Measurements from ENCODE around the gene PIK3C3. TPM values are rescaled to one million over a fixed set of nuclear protein-coding genes. Genes with fewer than 3 reads are reported as not detected.

PIK3C3 gene
- total RNA-seq (10 to 100 TPM; 42.5 to 60.3 (median 51.0) TPM), polyA plus RNA-seq (10 to 100 TPM; 24.4 to 29.3 TPM)
- long read RNA-seq, donor 1, full-length matches to known transcripts, result 13 of 79 reads
- long read RNA-seq, donor 1, partial matches to known transcripts, result 49 of 79 reads
- long read RNA-seq, donor 1, other reads (novel, unspliced or antisense), result 17 of 79 reads
- long read RNA-seq, donor 2, full-length matches to known transcripts, result 5 of 13 reads
- long read RNA-seq, donor 2, partial matches to known transcripts, result 8 of 13 reads
- long read RNA-seq, donor 2, other reads (novel, unspliced or antisense), result 0 of 13 reads
- long read RNA-seq, donor 3, full-length matches to known transcripts, result 31 of 44 reads
- long read RNA-seq, donor 3, partial matches to known transcripts, result 3 of 44 reads
- long read RNA-seq, donor 3, other reads (novel, unspliced or antisense), result 10 of 44 reads

- peaks cover 2% of the 10 kb centered on the region for H3K4me1 ChIP-seq (ENCODE audit: insufficient read depth)
- peak; percentile 96 to 98 (median 96) for DNase-seq
- 0 to 1% (median 1%) methylated on average over 38 of the region's 38 CpGs for WGBS, 3 donors
- intact Hi-C loops (cut with DNase I), result no loop called here
- no peaks in the 10 kb centered on the region for H3K36me3 ChIP-seq
- H3K27ac ChIP-seq, result peak within 1 kb of the TSS in 1 of 2 donors; percentile 54
- TF ChIP-seq EP300 (IDR thresholded peaks at IDR 0.05) (no peak), POLR2A (IDR thresholded peaks at IDR 0.05) (no peak)
- H3K4me3 ChIP-seq, result peak within 1 kb of the TSS; percentile 95
- no peaks in the 10 kb centered on the region for H3K27me3 ChIP-seq
- no peaks in the 10 kb centered on the region for H3K9me3 ChIP-seq
These were observed at the start of gene PIK3C3 for GRCh38 chr18:41954827-41955613. Gene PIK3C3, plus strand, starts transcription at chr18:41955234. Its CDS starts 58 bp downstream, at chr18:41955292.

- no peak overlapping the region for H3K27ac ChIP-seq
- intact Hi-C loops (cut with DNase I), result no loop called here
- H3K4me1 ChIP-seq (ENCODE audit: insufficient read depth), result no peaks in the 10 kb centered on the region
- whole genome bisulfite sequencing, 3 donors, result 56 to 78% (median 58%) methylated on average over 1 of the region's 1 CpG
- no peak for DNase-seq
- TF ChIP-seq CTCF (IDR thresholded peaks at IDR 0.05) (no peak), EP300 (IDR thresholded peaks at IDR 0.05) (no peak), POLR2A (IDR thresholded peaks at IDR 0.05) (no peak)
- H3K27me3 ChIP-seq, result no peaks in the 10 kb centered on the region
- H3K9me3 ChIP-seq, result no peaks in the 10 kb centered on the region
- no peak overlapping the region for H3K4me3 ChIP-seq
- H3K36me3 ChIP-seq, result no peaks in the 10 kb centered on the region
These were observed 49.1 kb upstream of the PIK3C3 start for GRCh38 chr18:41905786-41906527.

GRCh38 chr18:41906528-41907146, 48.4 kb upstream of the PIK3C3 start:
- no peaks in the 10 kb centered on the region for H3K36me3 ChIP-seq
- H3K4me1 ChIP-seq (ENCODE audit: insufficient read depth), result no peaks in the 10 kb centered on the region
- no peaks in the 10 kb centered on the region for H3K9me3 ChIP-seq
- DNase-seq, result no peak
- no peak overlapping the region for H3K4me3 ChIP-seq
- H3K27ac ChIP-seq, result no peak overlapping the region
- TF ChIP-seq EP300 (IDR thresholded peaks at IDR 0.05), result no peak
- 5 to 14% (median 12%) methylated on average over 6 of the region's 6 CpGs for WGBS, 3 donors
- intact Hi-C loops (cut with DNase I), result no loop called here
- no peaks in the 10 kb centered on the region for H3K27me3 ChIP-seq

DNA sequence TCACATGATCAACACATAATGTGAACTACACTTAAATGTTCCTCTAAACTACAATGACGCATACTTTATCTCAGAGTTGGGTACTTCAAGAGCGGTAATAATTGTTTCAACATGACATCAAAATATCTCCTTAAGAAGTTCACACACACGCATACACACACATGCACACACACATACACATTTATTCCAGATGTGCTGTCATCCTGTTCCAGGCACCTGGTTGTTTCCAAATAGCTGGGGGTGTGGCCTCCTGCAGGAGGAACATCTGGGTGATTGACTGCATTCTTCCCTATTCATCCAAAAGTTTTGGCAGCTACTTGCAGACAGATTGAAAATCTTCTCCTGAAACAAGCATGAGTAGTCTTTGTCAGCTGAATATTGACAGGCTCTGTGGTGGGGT, 37.9 kb upstream of the PIK3C3 start:
- Histone ChIP-seq H3K4me1 (ENCODE audit: insufficient read depth) (no peaks in the 10 kb centered on the region), H3K27ac (no peak overlapping the region), H3K4me3 (no peak overlapping the region), H3K9me3 (no peaks in the 10 kb centered on the region), H3K27me3 (no peaks in the 10 kb centered on the region), H3K36me3 (no peaks in the 10 kb centered on the region)
- DNase-seq, result no peak
- 83 to 88% (median 84%) methylated on average over 3 of the region's 3 CpGs for WGBS, 3 donors
- TF ChIP-seq EP300 (IDR thresholded peaks at IDR 0.05) (no peak), POLR2A (IDR thresholded peaks at IDR 0.05) (no peak), CTCF (IDR thresholded peaks at IDR 0.05) (no peak)
- intact Hi-C loops (cut with DNase I), result no loop called here

GRCh38 chr18:41921770-41922169, 33.3 kb upstream of the PIK3C3 start:
- intact Hi-C loops (cut with DNase I), result no loop called here
- H3K4me3 ChIP-seq, result no peak overlapping the region
- 62 to 70% (median 62%) methylated on average over 7 of the region's 7 CpGs for WGBS, 3 donors
- H3K9me3 ChIP-seq, result no peaks in the 10 kb centered on the region
- H3K27me3 ChIP-seq, result no peaks in the 10 kb centered on the region
- no peak for DNase-seq
- no peaks in the 10 kb centered on the region for H3K36me3 ChIP-seq
- TF ChIP-seq CTCF (IDR thresholded peaks at IDR 0.05) (no peak), EP300 (IDR thresholded peaks at IDR 0.05) (no peak), POLR2A (IDR thresholded peaks at IDR 0.05) (no peak)
- no peaks in the 10 kb centered on the region for H3K4me1 ChIP-seq (ENCODE audit: insufficient read depth)
- no peak overlapping the region for H3K27ac ChIP-seq

Measured in ovary (tissue), 10 donors.